VCaP (cell line): Measurements from ENCODE around the gene MKLN1.

ENCODE experiments used
- H3K27ac ChIP-seq: fragments of 450-650 bp; 2 replicates; pipeline ENCODE4 v1.5.1; 2017
- CTCF ChIP-seq: fragments of 450-650 bp; conservative IDR thresholded peaks from 2 replicates; pipeline ENCODE4 v1.5.1; 2017; ENCODE audit warnings: mild to moderate bottlenecking, moderate library complexity

Gene MKLN1

GRCh38 chr7:131529617-131530016, 201.9 kb downstream of the MKLN1 start:
- no peak for TF ChIP-seq CTCF
- H3K27ac ChIP-seq = no peak overlapping the region

GRCh38 chr7:131530137-131530536, 202.5 kb downstream of the MKLN1 start:
- no peak for TF ChIP-seq CTCF
- H3K27ac ChIP-seq = no peak overlapping the region

- H3K27ac ChIP-seq = no peak overlapping the region
- no peak for TF ChIP-seq CTCF
Observed at GRCh38 chr7:131532570-131533091, 205.0 kb downstream of the MKLN1 start.

GRCh38 chr7:131533151-131533559, 205.5 kb downstream of the MKLN1 start:
- no peak for TF ChIP-seq CTCF
- no peak overlapping the region for H3K27ac ChIP-seq

GRCh38 chr7:131533566-131534561, 206.2 kb downstream of the MKLN1 start:
- no peak for TF ChIP-seq CTCF
- no peak overlapping the region for H3K27ac ChIP-seq

GRCh38 chr7:131536361-131536849, 208.7 kb downstream of the MKLN1 start:
- no peak for TF ChIP-seq CTCF
- H3K27ac ChIP-seq = no peak overlapping the region

- no peak for TF ChIP-seq CTCF
- H3K27ac ChIP-seq = no peak overlapping the region
Observed at GRCh38 chr7:131537571-131537978, 209.9 kb downstream of the MKLN1 start.
